ENCODE data around the gene SYT1. TPM values are rescaled to one million over a fixed set of nuclear protein-coding genes. Genes with fewer than 3 reads are reported as not detected.

Gene SYT1
- total and polyA plus RNA-seq, 8 donors, result 0.16 to 1.2 (median 0.26) TPM

DNA sequence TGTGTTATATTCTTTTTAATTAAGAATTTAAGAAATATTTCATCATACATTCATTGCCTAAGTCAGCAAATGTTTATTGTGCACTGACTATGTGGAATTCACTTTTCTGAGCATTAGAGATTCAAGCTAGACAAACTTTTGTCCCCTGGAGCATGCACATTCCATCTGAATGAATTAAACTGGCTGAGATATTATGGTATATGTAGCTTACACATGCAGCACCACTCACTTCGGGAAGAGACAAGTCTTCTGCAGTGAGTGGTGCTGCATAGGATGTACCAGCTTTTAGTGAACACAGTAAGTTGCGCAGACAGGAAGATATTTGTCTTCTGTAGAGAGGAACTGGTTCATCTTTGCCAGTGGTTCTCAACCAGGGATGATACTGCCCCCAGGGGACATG lies 318.4 kb downstream of the SYT1 start:
- ATAC-seq, result no peak

GRCh38 chr12:79183926-79184325 lies 319.4 kb downstream of the SYT1 start:
- Histone ChIP-seq H3K4me1 (no peaks in the 10 kb centered on the region), H3K27ac (no peak overlapping the region), H3K4me3 (no peak overlapping the region), H3K9me3 (no peaks in the 10 kb centered on the region), H3K27me3 (no peaks in the 10 kb centered on the region), H3K36me3 (no peaks in the 10 kb centered on the region)
- intact Hi-C loops (cut with DNase I), result no loop called here
- ATAC-seq, result no peak
- TF ChIP-seq CTCF (IDR thresholded peaks at IDR 0.05), result no peak
- 59 to 61% methylated on average over 3 of the region's 3 CpGs for WGBS, 2 donors
- no peak for FAIRE-seq
- no peak for DNase-seq

More for the DNA sequence above, 318.4 kb downstream of the SYT1 start:
- FAIRE-seq (no peak), DNase-seq (no peak)
- Histone ChIP-seq H3K4me1 (no peaks in the 10 kb centered on the region), H3K27ac (no peak overlapping the region), H3K4me3 (no peak overlapping the region), H3K36me3 (no peaks in the 10 kb centered on the region), H3K9me3 (no peaks in the 10 kb centered on the region), H3K27me3 (no peaks in the 10 kb centered on the region)
- intact Hi-C loops (cut with DNase I), result no loop called here
- 73 to 81% methylated on average over 2 of the region's 2 CpGs for WGBS, 2 donors
- no peak for TF ChIP-seq CTCF (IDR thresholded peaks at IDR 0.05)

GRCh38 chr12:79186506-79186905 lies 321.9 kb downstream of the SYT1 start:
- FAIRE-seq, result no peak
- Histone ChIP-seq H3K9me3 (no peaks in the 10 kb centered on the region), H3K4me1 (no peaks in the 10 kb centered on the region), H3K27me3 (no peaks in the 10 kb centered on the region), H3K36me3 (no peaks in the 10 kb centered on the region), H3K27ac (no peak overlapping the region), H3K4me3 (no peak overlapping the region)
- intact Hi-C loops (cut with DNase I), result no loop called here
- no peak for TF ChIP-seq CTCF (IDR thresholded peaks at IDR 0.05)
- WGBS, 2 donors, result 17 to 24% methylated on average over 2 of the region's 2 CpGs
- no peak for ATAC-seq
- no peak for DNase-seq

DNA sequence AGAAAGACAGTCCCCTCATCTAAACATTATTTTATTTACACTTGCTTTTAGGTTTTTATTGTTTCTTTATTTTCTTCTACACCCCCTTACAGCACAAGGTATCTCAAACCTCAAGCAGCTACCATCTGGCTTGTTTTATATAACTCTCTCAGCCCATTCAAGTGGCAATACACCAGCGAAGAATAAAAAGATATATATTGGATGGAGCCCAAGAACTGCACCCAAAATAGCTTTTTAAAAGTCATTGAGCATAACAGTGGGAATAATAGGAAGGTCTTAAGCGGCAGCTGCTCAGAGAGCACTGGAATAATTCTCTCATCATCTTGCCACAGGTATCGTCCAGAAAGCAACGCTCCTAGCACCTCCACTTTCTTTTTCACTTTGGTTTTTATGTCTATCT lies 322.5 kb downstream of the SYT1 start:
- no peak for TF ChIP-seq CTCF (IDR thresholded peaks at IDR 0.05)
- intact Hi-C loops (cut with DNase I), result no loop called here
- Histone ChIP-seq H3K27ac (no peak overlapping the region), H3K4me1 (no peaks in the 10 kb centered on the region), H3K27me3 (no peaks in the 10 kb centered on the region), H3K9me3 (no peaks in the 10 kb centered on the region), H3K4me3 (no peak overlapping the region), H3K36me3 (no peaks in the 10 kb centered on the region)
- WGBS, 2 donors, result 50 to 63% methylated on average over 4 of the region's 4 CpGs
- DNase-seq, result no peak
- no peak for FAIRE-seq
- ATAC-seq, result no peak

- Histone ChIP-seq H3K27me3 (no peaks in the 10 kb centered on the region), H3K27ac (no peak overlapping the region), H3K4me1 (no peaks in the 10 kb centered on the region), H3K4me3 (no peak overlapping the region), H3K9me3 (no peaks in the 10 kb centered on the region), H3K36me3 (no peaks in the 10 kb centered on the region)
- intact Hi-C loops (cut with DNase I), result no loop called here
- ATAC-seq, result no peak
- DNase-seq, result no peak
- no peak for FAIRE-seq
- no peak for TF ChIP-seq CTCF (IDR thresholded peaks at IDR 0.05)
Measured at GRCh38 chr12:79191391-79191790, 326.8 kb downstream of the SYT1 start.
